ENCODE results near the gene BUD13.
A peak's percentile ranks its signal among the peaks of the same experiment; 100 is the strongest.
"Not testable (repeated sequence)": the region's sequence is repeated elsewhere in the genome, so short reads cannot be mapped to it uniquely, and the experiment has no call there.

BUD13 gene, protein sequence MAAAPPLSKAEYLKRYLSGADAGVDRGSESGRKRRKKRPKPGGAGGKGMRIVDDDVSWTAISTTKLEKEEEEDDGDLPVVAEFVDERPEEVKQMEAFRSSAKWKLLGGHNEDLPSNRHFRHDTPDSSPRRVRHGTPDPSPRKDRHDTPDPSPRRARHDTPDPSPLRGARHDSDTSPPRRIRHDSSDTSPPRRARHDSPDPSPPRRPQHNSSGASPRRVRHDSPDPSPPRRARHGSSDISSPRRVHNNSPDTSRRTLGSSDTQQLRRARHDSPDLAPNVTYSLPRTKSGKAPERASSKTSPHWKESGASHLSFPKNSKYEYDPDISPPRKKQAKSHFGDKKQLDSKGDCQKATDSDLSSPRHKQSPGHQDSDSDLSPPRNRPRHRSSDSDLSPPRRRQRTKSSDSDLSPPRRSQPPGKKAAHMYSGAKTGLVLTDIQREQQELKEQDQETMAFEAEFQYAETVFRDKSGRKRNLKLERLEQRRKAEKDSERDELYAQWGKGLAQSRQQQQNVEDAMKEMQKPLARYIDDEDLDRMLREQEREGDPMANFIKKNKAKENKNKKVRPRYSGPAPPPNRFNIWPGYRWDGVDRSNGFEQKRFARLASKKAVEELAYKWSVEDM

DNA sequence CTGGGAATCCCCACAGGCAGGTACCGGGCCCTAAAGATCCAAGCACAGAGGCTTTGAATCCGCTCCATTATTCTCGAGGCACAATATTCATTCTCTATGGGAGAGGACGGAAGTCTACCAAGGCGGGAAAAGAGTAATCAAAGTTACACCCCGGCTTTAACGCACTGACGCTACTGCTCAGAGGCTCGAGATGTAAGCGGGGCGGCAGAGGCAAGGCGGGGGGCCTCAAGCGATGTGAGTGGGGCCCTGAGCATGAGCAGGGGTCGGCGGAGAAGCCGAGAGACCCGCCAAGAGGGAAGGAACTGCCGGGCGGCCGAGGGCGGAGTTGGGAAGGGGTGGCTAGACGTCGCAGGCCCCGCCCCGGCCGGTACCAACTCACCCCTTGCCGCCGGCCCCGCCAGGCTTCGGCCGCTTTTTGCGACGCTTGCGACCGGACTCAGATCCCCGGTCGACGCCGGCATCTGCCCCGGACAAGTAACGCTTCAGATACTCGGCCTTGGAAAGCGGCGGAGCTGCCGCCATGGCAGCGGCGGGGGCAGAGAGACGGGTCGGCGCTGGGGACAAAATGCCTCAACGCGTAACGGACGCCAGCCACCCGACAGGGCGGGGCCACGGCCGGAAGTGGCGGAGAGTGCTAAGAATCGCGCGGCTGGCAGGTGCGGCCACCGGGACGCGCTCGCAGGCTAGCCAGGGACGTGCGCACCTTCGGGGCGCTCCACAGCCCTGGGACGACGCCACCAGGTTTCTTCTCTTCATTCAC lies at the start of gene BUD13:
TSS of gene BUD13 (minus strand) at position 545 of the 760 bp plus-strand sequence. CDS start at position 522, 23 bp downstream.
- peak; percentile 80 for DNase-seq

DNA sequence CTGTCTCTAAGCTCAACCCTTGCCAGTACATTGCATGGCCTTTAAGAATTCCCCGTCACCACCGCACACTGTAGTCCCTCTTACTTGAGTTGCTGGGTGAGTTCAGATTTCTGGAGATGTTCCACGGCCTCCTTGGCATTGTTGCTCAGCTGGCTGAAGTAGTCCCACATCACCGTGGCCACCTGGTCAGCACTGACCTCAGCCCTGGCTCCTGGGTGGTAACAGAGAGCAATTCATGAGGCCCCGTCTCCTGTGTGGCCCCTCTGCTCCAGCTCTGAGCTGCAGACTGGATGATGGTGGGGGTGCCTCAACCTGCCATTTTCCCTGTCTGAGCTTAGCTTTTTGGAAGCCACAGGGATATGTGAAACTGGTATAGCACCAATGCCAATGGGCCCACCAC lies 49.8 kb upstream of the BUD13 start:
- DNase-seq = no peak

DNA sequence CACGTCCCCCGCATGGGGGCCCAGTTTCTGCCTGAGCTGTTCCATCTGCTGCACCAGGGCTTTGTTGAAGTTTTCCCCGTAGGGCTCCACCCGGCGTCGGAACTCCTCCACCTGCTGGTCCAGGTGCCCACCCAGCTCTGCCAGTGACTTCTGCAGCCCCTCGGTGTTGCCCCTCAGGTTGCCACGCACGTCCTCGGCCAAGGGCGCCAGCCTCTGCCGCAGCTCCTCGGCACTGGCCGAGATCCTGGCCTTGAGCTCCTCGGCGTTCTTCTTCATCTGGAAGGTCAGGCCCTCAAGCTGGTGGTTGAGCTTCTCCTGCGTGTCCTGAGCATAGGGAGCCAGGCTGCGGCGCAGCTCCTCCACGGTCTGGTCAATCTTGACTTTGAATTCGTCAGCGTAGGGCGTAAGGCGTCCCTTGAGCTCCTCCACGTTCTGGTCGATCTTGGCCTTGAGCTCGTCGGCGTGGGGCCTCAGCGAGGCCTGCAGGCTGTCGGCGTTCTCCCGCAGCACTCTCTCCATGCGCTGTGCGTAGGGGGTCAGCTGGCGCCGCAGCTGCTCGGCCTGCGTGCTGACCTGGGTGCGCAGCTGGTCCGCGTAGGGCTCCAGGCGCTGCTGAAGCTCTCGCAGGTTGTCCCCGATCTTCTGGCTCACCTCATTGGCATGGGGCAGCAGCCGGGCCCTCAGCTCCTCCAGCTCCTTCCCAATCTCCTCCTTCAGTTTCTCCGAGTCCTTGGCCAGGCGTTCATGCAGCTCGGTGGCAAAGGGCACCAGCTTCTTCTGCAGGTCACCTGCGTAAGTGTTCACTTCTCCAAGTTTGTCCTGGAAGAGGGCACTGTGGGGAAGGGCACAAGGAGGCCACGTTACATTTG lies 48.5 kb upstream of the BUD13 start:
- DNase-seq = no peak

DNA sequence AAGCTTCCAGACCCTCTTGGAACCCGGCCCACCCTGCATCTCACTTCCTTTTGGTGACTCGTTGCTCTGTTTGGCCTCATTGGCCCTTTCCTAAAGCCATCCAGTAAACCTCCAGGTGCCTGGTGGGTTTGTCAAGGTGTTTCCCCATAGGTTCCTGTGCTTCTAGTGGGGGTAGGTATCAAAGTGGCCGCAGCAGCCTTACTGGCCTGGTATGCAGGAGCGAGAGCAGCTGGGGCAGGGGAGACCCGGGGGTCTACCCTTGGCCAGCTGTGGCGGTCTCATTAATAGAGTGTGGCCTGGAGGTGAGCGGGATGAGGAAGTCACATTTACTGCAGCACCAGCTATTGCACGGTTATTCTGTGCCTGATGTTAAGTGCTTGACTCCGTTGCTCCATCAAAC lies 46.3 kb upstream of the BUD13 start:
- DNase-seq = no peak

DNA sequence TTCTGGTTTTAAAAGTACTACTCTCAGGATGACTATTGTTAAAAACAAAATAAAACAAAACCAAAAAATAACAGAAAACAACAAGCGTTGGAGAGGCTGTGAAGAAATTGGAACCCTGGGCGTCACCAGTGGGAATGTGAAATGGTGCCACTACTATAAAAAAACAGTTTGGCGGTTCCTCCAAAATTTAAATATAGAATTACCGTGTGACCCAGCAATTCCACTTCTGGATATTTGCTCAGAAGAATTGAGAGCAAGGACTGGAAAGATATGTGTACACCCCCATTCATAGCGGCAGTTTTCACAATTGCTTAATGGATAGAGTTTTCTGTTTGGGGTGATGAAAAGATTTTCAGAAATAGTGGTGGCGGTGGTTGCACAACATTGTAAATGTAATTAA lies 41.7 kb upstream of the BUD13 start:
- DNase-seq = no peak

DNA sequence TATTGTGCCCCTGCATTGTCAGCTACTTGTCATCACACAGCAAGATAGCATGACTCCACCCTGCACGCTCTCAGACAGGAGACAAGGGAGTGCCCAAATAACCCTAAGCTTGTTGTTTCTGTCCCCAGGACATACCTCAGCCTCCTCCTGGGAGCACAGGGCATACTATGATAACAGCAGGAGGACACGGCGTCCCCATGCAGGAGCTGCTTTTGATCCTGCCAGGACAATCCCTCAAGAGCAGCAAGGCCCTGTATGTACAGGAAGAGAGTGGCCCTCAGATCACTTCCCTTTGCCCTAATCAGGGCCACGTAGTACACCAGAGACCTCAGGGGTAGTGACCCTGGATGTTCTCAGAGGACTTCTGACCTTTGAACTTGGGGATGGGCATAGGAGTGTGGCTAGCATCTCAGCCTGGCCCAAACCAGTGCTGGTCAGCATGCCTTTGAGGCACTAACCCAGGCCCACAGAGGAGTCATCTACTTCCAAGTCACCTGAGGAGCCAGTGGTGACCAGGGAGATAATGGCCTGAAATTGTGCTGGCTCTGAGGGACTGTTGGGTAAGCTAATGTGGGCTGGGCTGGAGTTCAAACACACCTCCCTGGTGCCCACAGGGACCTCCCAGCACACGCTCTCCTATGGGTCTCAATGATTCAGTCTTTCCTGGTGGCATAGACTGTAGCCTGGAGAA lies 41.1 kb upstream of the BUD13 start:
- no peak for DNase-seq

DNA sequence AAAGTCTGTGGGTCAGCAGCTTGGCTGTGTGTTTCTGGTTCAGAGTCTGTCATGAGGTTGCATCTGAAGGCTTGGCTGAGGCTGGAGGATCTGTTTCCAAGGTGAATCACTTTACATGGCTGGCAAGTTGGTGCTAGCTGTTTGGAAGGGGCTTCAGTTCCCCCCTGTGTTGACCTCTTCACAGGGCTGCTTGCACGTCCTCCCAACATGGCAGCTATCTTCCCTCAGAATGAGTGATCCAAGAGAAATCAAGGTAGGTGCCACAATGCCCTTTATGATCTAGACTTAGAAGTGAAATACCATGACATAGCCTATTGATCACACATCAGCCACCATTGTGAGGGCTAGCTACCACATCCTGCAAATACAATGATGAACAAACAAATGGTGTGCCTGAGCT lies 40.4 kb upstream of the BUD13 start:
- DNase-seq = no peak

DNA sequence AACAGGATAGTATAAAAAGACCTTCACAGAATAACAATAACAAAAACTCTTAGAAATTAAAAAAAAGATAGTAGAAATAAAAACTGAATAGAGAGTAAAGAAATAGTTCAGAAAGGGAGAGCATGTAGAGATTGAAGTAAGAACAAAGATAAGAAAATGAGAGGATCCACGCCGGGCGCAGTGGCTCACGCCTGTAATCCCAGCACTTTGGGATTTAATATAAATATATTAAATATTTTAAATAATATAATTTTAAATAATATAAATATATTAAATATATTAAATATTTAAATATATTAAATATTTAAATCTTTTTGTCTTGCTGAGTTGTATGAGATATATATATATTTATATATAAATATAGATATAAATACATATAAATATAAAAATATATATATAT lies 39.3 kb upstream of the BUD13 start:
- no peak for DNase-seq

DNA sequence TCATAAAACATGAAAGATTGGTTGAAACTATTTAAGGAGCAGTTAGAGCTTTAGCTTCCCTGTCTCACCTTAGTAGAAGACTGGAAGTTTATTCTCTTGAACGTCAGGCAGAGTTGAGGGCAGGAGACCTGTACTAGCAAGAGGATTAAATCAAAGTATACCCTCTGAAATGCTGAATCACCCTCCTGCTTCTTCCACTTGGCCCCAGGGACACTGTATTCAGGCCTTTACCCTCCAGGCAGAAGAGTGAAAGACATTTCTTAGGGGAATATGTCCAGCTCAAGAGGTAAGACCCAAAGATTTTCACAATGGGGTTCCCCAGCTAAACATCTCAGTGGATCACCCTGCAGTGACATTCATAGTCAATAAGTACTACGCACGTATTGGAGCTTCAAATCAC lies 38.4 kb upstream of the BUD13 start:
- DNase-seq = no peak

DNA sequence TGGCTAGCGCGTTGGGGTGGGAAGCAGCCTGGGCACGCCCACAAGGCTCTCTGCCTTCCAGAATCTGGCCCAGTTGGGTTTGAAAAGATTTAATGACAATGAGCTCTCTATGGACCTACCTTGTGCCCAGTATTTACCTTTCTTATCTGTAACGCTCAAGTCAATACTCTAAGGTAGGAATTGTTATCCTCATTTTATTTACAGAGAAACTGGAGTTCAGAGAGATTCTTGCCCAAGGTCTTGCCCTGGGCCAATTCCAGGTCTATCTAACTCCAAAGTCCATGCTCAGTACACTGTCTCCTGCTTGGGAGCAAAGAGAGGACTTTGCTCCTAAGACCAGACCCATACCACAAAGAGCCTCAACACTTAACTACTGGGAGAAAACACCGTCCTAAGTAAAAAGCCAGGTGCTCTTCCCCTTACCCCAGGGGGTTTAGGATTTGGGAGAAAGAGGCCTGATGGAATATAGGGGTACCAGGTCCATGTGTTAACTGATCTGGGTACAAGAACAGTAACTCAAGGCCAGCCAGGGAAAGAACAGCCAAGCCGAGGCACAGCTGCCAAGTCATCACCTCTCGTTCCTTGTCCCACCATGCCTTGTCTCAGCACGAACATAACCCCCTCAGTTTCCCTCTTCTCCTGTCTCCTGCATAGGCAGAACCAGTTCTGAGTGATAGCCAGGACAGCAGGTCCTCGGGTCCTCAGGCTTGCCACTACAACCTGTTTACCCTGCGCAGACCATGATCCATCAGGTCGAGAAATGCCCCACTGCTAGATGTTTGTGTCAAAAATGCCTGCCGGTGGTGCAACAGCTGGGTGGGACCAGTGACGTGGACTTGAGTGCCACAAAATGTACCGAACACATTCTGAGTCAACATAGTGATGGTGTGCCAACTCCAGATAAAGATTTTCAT lies 35.7 kb upstream of the BUD13 start:
- no peak for DNase-seq

DNA sequence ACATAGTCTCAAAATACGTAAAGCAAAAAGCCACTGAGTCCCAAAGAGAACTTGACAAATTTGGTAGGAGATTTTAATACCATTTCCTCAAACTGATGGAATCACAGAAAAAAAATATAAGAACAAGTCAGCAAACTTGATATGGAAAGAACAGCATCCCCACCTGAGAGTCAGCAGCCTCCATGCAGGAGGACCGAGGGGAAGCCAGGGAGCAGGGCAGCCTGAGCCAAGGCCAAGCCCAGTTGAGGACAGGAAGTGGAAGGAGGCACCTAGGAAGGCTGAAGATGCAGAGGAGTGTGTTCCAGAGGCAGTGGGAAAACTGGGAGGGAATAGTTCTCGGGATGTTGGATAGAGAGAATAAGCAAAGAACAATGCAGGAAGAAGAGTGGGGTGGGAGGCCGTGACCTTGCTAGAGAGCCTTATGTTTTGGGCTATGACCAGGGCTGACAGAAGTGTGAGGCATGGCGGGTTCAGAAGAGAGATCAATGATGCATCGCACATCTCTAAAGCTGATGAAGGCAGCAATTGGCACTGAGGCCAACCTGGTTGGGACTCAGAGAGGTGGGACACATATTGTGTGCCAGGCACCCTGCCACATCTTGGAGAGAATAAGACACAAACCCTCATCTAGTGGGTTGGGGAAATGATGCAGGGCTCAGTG lies 34.9 kb upstream of the BUD13 start:
- no peak for DNase-seq

DNA sequence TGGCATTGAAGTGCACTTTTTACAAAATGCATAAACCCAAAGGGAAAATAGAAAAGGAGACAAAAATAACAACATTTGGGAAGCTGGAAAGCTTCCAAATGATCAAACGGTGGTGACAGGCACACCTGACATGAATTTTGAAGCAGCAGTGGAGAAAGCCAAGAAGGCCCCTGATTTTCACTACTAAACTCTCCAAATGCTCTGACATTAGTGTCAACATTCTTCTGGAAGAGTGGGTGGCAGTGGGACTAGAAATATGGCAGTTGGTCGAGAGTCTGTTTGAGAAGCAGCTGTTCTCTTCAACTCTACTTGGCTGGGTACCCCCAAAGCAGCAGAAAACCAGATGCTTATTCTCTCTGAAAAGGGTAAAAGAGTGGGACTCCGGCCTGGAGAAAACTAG lies 31.2 kb upstream of the BUD13 start:
- no peak for DNase-seq

DNA sequence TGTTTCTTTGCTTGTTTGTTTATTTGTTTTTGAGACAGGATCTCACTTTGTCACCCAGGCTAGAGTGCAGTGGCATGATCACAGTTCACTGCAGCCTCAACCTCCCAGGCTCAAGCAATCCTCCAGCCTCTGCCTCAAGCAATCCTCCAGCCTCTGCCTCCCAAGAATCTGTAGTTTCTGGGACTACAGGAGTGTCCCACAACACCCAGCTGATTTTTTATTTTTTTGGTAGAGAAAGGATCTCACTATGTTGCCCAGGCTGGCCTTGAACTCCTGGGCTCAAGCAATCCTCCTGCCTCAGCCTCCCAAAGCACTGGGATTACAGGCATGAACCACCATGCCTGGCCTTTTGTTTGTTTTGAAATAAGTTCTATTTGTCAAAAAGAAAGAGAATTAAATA lies 28.9 kb upstream of the BUD13 start:
- DNase-seq = not testable (repeated sequence)

DNA sequence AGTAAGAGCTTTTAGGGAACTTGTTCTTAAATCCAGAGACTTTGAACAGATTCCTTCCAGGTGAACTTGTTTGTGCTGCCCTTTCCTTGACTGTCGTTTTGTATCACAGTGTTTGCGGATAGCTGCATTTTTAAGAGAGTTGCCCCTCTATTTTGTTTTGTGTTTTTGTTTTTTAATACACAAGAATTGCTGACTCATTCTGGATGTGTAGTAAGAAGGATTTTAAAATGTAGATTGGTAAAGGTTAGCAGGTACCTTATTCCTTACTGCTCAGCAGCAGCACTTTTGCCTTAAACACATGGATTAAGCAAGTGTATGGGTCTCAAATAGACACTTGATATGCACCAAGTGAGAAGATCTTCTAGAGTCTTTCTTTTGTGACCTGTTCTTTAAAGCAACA lies 27.8 kb upstream of the BUD13 start:
- no peak for DNase-seq

DNA sequence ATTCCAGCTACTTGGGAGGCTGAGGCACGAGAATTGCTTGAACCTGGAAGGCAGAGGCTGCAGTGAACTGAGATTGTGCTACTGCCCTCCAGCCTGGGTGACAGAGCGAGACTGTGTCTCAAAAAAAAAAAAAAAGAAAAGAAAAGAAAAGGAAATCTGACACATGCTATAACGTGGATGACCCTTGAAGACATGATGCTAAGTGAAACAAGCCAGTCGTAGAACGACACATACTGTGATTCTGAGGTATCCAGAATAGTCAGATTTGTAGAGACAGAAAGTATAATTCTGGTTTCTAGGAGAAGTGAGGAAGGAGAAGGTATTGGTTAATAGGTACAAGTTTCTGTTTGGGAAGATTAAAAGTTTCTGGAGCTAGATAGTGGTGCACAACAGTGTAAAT lies 25.6 kb upstream of the BUD13 start:
- DNase-seq = no peak

DNA sequence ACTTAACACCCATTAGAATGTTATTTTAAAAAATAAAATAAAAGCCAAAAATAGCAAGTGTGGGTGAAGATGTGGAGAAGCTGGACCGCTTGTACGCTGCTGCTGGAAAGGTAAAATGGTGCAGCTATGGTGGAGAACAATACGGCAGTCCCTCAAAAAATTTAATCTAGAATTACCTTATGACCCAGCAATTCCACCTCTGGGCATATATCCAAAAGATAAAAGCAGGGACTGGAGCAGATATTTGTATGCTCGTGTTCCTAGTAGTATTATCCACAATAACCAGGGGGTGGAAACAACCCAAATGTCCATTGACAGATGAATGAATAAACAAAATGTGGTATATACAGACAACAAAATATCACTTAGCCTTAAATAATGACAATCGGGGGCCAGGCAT lies 25.0 kb upstream of the BUD13 start:
- DNase-seq = no peak

DNA sequence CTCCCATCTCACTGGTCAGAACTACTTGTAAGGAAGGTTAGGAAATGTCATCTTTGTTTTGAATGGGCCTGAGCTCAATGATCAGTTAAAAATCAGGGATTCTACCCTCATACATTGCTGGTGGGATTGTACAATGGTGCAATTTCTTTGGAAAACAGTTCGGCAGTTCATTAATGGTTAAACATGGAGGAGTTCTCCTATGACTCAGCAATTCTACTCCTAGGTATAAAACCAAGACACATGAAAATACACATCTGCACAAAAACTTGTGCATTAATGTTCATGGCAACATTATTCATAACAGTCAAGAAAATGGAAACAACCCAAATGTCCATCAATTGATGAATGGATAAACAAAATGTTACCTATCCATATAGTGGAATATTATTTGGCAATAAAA lies 23.8 kb upstream of the BUD13 start:
- DNase-seq = no peak

DNA sequence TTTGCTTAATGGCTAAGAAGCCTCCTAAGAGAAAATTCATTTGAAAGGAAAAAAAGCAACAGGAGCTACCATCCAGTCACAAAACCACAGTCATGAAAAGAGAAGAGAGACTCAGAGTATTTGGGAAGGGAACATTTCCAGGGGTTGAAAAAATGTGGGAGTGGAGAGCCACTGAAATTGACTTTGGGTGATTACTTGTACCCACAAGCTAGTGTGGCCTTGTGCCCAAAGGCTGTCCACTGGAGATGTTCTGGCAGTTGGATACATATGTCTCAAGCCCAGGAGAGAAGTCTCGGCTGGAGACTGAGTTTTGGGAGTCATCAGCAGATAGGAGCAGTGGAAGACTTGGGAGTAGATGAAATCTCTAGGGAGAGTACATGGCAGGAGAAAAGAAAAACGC lies 22.1 kb upstream of the BUD13 start:
- DNase-seq = no peak

DNA sequence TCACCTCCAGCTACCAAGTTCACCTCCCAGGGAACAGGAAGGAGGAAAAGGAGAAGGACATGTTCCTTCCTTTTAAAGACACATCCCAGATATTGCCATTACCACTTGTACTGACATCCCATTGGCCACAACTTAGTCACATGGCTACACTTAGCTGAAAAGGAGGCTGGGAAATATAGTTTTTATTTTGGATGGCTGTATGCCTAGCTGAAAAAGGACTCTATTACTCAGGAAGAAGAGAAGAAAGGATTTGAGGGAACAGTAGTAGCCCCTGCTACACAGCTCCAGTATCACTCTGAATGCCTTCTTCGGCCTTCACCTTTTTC lies 20.9 kb upstream of the BUD13 start:
- peak; percentile 3 for DNase-seq

DNA sequence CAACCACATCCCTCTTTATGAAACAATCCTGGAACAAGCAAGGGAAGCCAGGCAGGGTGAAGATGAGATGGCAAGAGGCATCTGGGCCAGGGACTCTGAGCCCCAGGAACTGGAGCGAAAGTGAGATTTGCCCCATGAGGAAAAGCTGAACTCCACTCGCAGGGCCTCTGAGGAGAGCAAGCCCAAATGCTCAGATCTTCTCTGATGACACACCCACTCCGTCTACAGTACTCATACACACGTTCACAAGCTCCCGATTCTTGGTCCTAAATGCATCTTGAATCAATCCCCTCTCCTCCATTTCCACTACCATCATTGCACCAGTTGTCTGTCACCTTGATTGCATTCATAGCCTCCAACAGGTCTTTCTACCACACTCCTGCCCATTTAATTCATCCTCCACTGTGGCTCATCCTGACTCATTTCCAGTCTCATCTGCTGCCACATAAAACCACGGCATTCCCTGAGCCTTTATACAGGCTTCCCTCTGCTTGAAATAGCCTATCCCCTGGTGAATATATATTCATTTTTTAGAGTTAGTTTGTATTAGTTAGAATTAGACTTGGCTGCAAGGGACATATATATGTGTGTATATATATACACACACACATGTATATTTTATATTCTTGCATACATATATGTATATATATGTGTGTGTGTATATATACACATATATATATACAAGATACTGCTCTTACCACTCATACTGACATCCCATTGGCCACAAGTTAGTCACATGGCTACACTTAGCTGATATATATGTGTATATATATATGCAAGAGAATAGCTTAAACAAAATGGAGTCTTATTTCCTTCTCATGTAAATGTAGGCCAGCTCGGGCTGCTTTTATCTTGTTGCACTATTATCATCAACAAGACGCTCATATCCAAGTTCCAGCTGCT lies 20.3 kb upstream of the BUD13 start:
- DNase-seq = no peak

All from GDM1 (cell line).